CD4-positive, alpha-beta T cell treated with Interleukin-10 for 1 hour (primary cell): Measurements from ENCODE around the gene SLC2A6.
A peak's percentile ranks its signal among the peaks of the same experiment; 100 is the strongest.

Experiments
- DNase-seq: peaks from one replicate; pipeline ENCODE4 v3.0.0-alpha.2; 2020

SLC2A6 gene

GRCh38 chr9:133478851-133479711 lies at the start of gene SLC2A6:
Gene SLC2A6 (minus strand): TSS chr9:133479099. CDS start chr9:133479059, 40 bp downstream.
- peak; percentile 85 for DNase-seq

GRCh38 chr9:133528001-133528875 lies 49.3 kb upstream of the SLC2A6 start:
- DNase-seq: no peak

- no peak for DNase-seq
Measured at GRCh38 chr9:133527444-133527920, 48.6 kb upstream of the SLC2A6 start.

GRCh38 chr9:133526721-133527321 lies 47.9 kb upstream of the SLC2A6 start:
- DNase-seq: no peak

- no peak for DNase-seq
Measured at GRCh38 chr9:133525677-133526076, 46.8 kb upstream of the SLC2A6 start.

- DNase-seq: no peak
Measured at GRCh38 chr9:133524679-133525228, 45.9 kb upstream of the SLC2A6 start, which contains the start of gene MYMK. Gene MYMK (minus strand): TSS chr9:133524959. CDS start chr9:133524844, 115 bp downstream.

- DNase-seq: no peak
Measured at GRCh38 chr9:133524146-133524545, 45.2 kb upstream of the SLC2A6 start.

GRCh38 chr9:133523106-133523505 lies 44.2 kb upstream of the SLC2A6 start:
- DNase-seq: no peak

GRCh38 chr9:133522073-133522910 lies 43.4 kb upstream of the SLC2A6 start:
- DNase-seq: no peak

- no peak for DNase-seq
Measured at GRCh38 chr9:133521122-133522072, 42.5 kb upstream of the SLC2A6 start.

GRCh38 chr9:133520121-133520835 lies 41.4 kb upstream of the SLC2A6 start:
- DNase-seq: no peak

GRCh38 chr9:133519693-133520092 lies 40.8 kb upstream of the SLC2A6 start:
- no peak for DNase-seq

GRCh38 chr9:133518706-133519449 lies 40.0 kb upstream of the SLC2A6 start:
- DNase-seq: no peak

GRCh38 chr9:133518200-133518599 lies 39.3 kb upstream of the SLC2A6 start:
- DNase-seq: no peak

- no peak for DNase-seq
Measured at GRCh38 chr9:133517711-133518110, 38.8 kb upstream of the SLC2A6 start.

GRCh38 chr9:133516961-133517350 lies 38.1 kb upstream of the SLC2A6 start:
- no peak for DNase-seq

- DNase-seq: no peak
Measured at GRCh38 chr9:133516256-133516960, 37.5 kb upstream of the SLC2A6 start.

GRCh38 chr9:133515615-133516255 lies 36.8 kb upstream of the SLC2A6 start:
- no peak for DNase-seq
